HFF-Myc (cell line): ENCODE measurements around the gene INPP5A.

ENCODE experiments used
- DNase-seq: peaks from one replicate; pipeline ENCODE4 v3.0.0-alpha.2; 2011; ENCODE audit warnings: low read depth; ENCODE audit errors: extremely low read depth
- H3K4me3 ChIP-seq: replicated peaks from 2 replicates; pipeline ENCODE4 v1.5.1; 2011; ENCODE audit warnings: low read depth, mild to moderate bottlenecking, control low read depth, low read length
- TF ChIP-seq, protein P1 (sequence below): IDR thresholded peaks from 2 replicates; pipeline ENCODE4 v1.5.1; 2012; ENCODE audit warnings: mild to moderate bottlenecking, low read depth, low read length, control low read depth; ENCODE audit errors: missing control alignments

INPP5A gene

DNA sequence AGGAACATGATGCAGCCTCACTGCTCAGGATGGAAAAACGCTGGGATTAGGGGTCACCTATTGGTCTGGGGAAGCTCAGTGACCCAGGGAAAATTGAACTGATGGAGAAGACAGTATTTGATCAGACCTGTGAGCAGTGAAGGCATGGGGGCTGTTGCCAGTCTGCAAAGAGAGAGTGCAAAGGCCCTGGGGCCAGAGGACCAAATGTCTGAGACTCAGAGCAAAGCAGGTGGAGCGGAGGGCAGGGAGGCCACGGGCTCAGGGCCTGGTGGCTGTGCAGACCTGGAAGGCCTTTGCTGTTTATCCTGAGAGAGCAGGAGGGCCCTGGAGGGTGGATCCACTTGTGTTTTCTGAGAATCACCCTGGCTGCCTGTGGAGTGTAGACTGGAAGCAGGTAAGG, 67.1 kb downstream of the INPP5A start:
- DNase-seq, result no peak
- TF ChIP-seq, protein P1, sequence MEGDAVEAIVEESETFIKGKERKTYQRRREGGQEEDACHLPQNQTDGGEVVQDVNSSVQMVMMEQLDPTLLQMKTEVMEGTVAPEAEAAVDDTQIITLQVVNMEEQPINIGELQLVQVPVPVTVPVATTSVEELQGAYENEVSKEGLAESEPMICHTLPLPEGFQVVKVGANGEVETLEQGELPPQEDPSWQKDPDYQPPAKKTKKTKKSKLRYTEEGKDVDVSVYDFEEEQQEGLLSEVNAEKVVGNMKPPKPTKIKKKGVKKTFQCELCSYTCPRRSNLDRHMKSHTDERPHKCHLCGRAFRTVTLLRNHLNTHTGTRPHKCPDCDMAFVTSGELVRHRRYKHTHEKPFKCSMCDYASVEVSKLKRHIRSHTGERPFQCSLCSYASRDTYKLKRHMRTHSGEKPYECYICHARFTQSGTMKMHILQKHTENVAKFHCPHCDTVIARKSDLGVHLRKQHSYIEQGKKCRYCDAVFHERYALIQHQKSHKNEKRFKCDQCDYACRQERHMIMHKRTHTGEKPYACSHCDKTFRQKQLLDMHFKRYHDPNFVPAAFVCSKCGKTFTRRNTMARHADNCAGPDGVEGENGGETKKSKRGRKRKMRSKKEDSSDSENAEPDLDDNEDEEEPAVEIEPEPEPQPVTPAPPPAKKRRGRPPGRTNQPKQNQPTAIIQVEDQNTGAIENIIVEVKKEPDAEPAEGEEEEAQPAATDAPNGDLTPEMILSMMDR, result no peak
- no peak overlapping the region for H3K4me3 ChIP-seq

DNA sequence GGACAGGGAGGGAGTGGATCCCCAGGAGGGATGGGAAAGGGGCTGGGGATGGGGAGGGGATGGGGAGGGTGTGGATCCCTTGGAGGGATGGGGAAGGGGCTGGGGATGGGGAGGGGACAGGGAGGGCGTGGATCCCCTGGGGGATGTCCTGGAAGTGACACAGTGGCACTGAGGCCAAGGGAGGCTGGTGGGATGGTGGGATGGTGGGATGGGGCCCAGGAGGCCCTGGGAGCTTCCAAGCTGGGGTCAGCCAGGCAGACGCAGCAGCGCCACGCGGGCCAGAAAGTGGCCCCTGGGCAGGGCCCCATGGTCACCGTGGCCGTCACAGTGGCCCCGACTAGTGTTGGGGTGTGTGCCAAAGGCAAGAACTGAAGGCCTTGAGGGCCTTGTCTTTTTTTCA, 67.8 kb downstream of the INPP5A start:
- H3K4me3 ChIP-seq, result no peak overlapping the region
- TF ChIP-seq, protein P1, result no peak
- no peak for DNase-seq

DNA sequence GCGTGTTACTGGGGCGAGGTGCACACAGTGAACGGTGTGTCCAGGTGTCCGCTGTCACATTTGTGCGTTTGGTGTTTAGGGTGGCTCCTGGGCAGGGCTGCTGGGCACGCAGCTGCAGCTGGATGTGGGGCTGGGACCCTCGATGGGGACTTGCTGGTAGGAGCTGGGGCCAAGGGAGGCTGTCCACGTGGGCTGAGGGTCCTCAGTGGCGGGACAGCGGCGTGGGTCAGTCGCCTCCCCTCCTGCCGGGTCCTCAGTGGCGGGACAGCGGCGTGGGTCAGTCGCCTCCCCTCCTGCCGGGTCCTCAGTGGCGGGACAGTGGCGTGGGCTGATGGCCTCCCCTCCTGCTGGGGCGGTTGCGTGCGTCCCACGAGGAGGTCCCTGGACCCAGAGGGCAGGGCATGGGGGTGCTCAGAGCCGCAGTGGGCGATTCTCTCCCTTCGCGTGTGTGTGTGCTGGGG, 68.5 kb downstream of the INPP5A start:
- DNase-seq, result no peak
- TF ChIP-seq, protein P1, result no peak
- no peak overlapping the region for H3K4me3 ChIP-seq

DNA sequence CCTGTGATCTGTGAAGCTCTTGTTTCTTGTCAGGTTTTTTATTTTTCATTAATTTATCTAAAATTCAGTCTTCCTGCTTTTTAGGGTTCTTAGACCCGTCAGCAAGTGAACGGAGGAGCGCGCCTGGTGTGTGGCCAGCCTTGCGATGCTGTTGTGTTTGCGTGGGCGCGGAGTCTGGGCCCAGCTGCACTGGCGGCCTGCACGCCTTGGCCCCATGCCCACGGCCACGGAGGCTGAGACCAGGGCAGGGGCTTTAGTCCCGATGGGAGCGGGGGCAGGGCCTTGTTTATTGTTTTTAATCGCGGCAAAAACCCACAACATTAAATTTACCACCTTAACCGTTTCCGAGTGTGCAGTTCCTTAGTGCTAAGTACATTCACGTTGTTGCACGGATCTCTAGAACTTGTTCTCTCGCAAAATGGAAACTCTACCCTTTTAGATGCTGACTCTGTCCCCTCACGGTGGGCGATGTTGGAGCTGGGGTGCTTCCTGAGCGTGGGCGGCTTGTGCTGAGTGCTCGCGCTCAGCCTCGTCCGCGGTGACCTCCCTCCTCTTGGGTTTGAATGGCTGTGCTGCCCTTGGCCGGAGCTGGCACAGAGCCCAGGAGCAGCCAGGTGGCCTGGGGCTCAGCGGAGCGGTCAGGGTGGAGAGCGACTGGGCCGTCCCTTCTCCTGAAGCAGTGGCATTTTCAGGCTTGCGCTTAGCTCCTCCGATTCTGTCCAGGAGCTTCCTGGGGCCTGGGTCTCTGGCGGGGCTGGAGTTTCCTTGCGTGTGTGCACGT, 69.1 kb downstream of the INPP5A start:
- TF ChIP-seq, protein P1, result no peak
- DNase-seq, result no peak
- H3K4me3 ChIP-seq, result no peak overlapping the region

DNA sequence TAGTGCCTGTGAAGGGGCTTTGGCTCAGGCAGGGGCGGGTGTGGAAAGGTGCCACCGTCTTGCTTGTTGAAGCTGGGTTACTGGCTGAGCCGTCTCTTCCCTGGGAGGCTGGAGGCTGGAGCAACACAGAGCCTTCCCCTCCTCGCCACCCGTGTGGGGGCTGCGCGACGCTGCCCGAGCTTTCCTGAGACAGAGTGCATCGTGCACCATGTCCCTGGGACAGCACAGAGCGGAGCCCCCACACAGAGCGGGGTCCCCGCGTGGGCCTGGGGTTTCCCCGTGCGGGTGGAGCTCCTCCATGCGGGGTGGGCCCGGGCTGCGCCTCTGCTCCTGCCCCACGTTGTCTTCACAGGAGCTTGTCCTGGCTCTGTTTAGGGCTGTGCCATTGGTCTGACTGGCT, 69.9 kb downstream of the INPP5A start:
- no peak for DNase-seq
- H3K4me3 ChIP-seq, result no peak overlapping the region

DNA sequence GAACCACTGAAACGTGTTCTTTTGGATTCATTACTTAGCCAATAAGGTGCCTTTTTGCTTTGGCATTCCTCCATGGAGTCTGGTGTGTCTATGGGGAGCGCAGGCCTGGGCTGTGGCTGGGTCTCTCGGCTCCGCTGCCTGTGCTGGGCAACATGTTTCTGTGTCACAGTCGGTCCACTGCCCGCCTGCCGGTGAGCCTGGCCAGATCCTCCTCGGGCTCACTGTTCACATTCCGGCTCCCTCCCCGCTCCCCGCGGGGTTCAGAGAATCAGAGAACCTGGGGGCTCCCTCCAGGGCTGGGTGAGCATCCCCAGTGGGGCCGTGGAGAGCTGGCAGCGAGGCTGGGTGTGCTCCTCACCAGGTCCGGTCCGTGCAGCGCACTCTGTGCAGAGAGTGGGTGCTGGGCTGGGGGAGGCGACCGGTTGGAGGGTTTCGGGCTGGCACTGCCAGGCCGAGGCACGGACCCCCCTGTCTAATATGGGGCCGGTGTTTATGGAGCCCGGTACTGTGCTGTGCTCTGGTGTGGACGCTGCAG, 70.4 kb downstream of the INPP5A start:
- TF ChIP-seq, protein P1, result no peak
- H3K4me3 ChIP-seq, result no peak overlapping the region
- DNase-seq, result no peak

More for the DNA sequence above, 69.9 kb downstream of the INPP5A start:
- TF ChIP-seq, protein P1, result no peak
